ENCODE measurements around the gene ZNF410. TPM values are rescaled to one million over a fixed set of nuclear protein-coding genes. Genes with fewer than 3 reads are reported as not detected.
A peak's percentile ranks its signal among the peaks of the same experiment; 100 is the strongest.

Gene ZNF410
- total RNA-seq, 3 donors from 2014 or later, result 47.8 to 71.1 (median 59.0) TPM

DNA sequence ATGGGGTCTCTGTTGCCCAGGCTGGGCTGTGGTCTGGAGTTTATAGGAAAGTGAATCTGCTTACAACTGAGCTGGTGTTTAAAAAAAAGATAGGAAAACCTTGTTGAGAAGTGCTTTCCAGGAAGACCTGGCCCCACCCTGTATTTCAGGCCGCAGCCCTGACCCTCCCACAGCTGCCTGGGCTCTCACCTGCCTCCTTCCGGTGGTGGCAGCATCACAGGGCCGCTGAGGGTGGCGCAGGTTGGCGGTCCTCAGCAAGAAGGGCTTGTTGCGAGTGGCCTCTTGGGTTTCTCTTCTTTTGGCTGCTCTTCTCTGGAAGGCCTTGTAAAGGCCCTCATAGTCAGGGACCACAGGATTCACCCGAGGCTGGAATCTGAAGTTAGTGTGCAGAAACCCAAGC lies 55.5 kb downstream of the ZNF410 start:
- H3K27ac ChIP-seq, result peak overlapping the region in 1 of 2 donors; percentile 59
- no peaks in the 10 kb centered on the region for H3K27me3 ChIP-seq
- no peak for DNase-seq (ENCODE audit: low spot score in 2 of 2)
- no peak overlapping the region for H3K4me3 ChIP-seq
- no peaks in the 10 kb centered on the region for H3K9me3 ChIP-seq
- no peaks in the 10 kb centered on the region for H3K4me1 ChIP-seq
- H3K36me3 ChIP-seq, result no peaks in the 10 kb centered on the region
- intact Hi-C loops (cut with DNase I; ENCODE audit: low total_unique reads), result no loop called here
- TF ChIP-seq CTCF (IDR thresholded peaks at IDR 0.05) (no peak), POLR2AphosphoS5 (IDR thresholded peaks at IDR 0.05) (no peak), POLR2A (IDR thresholded peaks at IDR 0.05) (no peak)

DNA sequence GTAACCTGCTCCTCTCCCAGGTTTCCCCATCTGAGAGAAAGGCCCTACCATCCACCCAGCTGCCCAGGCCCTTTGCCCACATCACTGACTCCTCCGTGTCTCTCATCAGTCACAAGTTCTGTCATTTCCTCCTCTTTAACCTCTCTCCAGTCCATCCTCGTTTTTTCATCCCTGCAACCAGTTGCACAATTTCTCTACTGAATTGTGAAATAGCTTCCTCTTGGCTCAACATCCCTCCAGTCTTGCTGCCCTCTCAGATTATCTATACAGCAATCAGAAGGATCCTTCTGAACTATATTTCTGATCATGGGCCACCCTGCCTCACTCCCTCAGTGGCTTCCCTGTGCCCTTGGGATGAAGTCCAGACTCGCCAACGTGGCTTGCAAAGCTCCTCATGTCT lies 56.4 kb downstream of the ZNF410 start:
- TF ChIP-seq CTCF (IDR thresholded peaks at IDR 0.05) (no peak), POLR2AphosphoS5 (IDR thresholded peaks at IDR 0.05) (peak in 2 of 3 donors; percentile 39 to 58)
- no peak overlapping the region for H3K4me3 ChIP-seq
- no peaks in the 10 kb centered on the region for H3K36me3 ChIP-seq
- no peaks in the 10 kb centered on the region for H3K4me1 ChIP-seq
- no peaks in the 10 kb centered on the region for H3K27me3 ChIP-seq
- H3K9me3 ChIP-seq, result no peaks in the 10 kb centered on the region
- intact Hi-C loops (cut with DNase I; ENCODE audit: low total_unique reads), result no loop called here
- peak in 1 of 2 donors; percentile 30 for DNase-seq (ENCODE audit: low spot score in 2 of 2)
- H3K27ac ChIP-seq, result peak overlapping the region in 1 of 2 donors; percentile 59

GRCh38 chr14:73944432-73945158 lies 57.9 kb downstream of the ZNF410 start:
- TF ChIP-seq POLR2AphosphoS5 (IDR thresholded peaks at IDR 0.05) (no peak), POLR2A (IDR thresholded peaks at IDR 0.05) (no peak), CTCF (IDR thresholded peaks at IDR 0.05) (no peak)
- no peaks in the 10 kb centered on the region for H3K4me1 ChIP-seq
- DNase-seq (ENCODE audit: low spot score in 2 of 2), result no peak
- no peaks in the 10 kb centered on the region for H3K9me3 ChIP-seq
- peak overlapping the region in 1 of 2 donors; percentile 17 for H3K27ac ChIP-seq
- intact Hi-C loops (cut with DNase I; ENCODE audit: low total_unique reads), result no loop called here
- no peak overlapping the region for H3K4me3 ChIP-seq
- H3K27me3 ChIP-seq, result no peaks in the 10 kb centered on the region
- H3K36me3 ChIP-seq, result no peaks in the 10 kb centered on the region

DNA sequence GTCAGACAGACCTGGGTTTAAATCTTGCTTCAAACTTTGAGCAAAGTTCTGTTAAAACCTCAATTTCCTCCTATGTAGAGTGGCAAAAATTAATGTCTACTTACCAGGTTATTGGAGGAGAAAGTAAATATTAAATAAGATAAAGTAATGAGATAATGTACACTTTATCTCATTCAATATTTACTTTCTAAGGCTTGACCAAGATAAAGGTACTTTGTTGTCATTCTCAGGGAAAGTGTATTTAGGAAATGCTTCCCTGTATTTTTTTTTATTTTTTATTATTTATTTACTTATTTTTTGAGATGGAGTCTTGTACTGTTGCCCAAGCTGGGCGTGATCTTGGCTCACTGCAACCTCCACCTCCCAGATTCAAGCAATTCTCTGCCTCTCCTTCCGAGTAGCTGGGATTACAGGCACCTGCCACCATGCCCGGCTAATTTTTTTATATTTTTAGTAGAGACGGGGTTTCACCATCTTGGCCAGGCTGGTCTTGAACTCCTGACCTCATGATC lies 58.6 kb downstream of the ZNF410 start:
- TF ChIP-seq POLR2A (IDR thresholded peaks at IDR 0.05) (no peak), CTCF (IDR thresholded peaks at IDR 0.05) (no peak), POLR2AphosphoS5 (IDR thresholded peaks at IDR 0.05) (no peak)
- H3K4me1 ChIP-seq, result no peaks in the 10 kb centered on the region
- intact Hi-C loops (cut with DNase I; ENCODE audit: low total_unique reads), result no loop called here

More for the DNA sequence above, 58.6 kb downstream of the ZNF410 start:
- DNase-seq (ENCODE audit: low spot score in 2 of 2), result no peak
- Histone ChIP-seq H3K36me3 (no peaks in the 10 kb centered on the region), H3K27ac (no peak overlapping the region), H3K27me3 (no peaks in the 10 kb centered on the region), H3K4me3 (no peak overlapping the region), H3K9me3 (no peaks in the 10 kb centered on the region)

All from breast epithelium (tissue), 4 donors.